ENCODE results near the gene TTLL11.

TTLL11 gene

GRCh38 chr9:121962421-121962820, 130.7 kb downstream of the TTLL11 start:
- DNase-seq: no peak

- no peak for DNase-seq
Observed at GRCh38 chr9:121960665-121961064, 132.4 kb downstream of the TTLL11 start.

GRCh38 chr9:121958530-121958929, 134.6 kb downstream of the TTLL11 start:
- DNase-seq: no peak

GRCh38 chr9:121956808-121957207, 136.3 kb downstream of the TTLL11 start:
- no peak for DNase-seq

- no peak for DNase-seq
Observed at GRCh38 chr9:121955649-121956048, 137.5 kb downstream of the TTLL11 start.

GRCh38 chr9:121954477-121955140, 138.5 kb downstream of the TTLL11 start:
- no peak for DNase-seq

GRCh38 chr9:121952611-121953010, 140.5 kb downstream of the TTLL11 start:
- DNase-seq: no peak

GRCh38 chr9:121950866-121951265, 142.2 kb downstream of the TTLL11 start:
- DNase-seq: no peak

- DNase-seq: no peak
Observed at GRCh38 chr9:121950441-121950840, 142.7 kb downstream of the TTLL11 start.

- no peak for DNase-seq
Observed at GRCh38 chr9:121949766-121950165, 143.3 kb downstream of the TTLL11 start.

GRCh38 chr9:121949364-121949763, 143.7 kb downstream of the TTLL11 start:
- DNase-seq: no peak

- DNase-seq: no peak
Observed at GRCh38 chr9:121947775-121948174, 145.3 kb downstream of the TTLL11 start.

- DNase-seq: no peak
Observed at GRCh38 chr9:121946465-121946864, 146.6 kb downstream of the TTLL11 start.

GRCh38 chr9:121945849-121946248, 147.3 kb downstream of the TTLL11 start:
- DNase-seq: no peak

GRCh38 chr9:121945281-121945680, 147.8 kb downstream of the TTLL11 start:
- DNase-seq: no peak

- DNase-seq: no peak
Observed at GRCh38 chr9:121944711-121945191, 148.4 kb downstream of the TTLL11 start.

- no peak for DNase-seq
Observed at GRCh38 chr9:121943463-121943862, 149.6 kb downstream of the TTLL11 start.

- DNase-seq: no peak
Observed at GRCh38 chr9:121942866-121943382, 150.2 kb downstream of the TTLL11 start.

- no peak for DNase-seq
Observed at GRCh38 chr9:121942313-121942712, 150.8 kb downstream of the TTLL11 start.

GRCh38 chr9:121939643-121940042, 153.5 kb downstream of the TTLL11 start:
- no peak for DNase-seq

- no peak for DNase-seq
Observed at GRCh38 chr9:121938621-121939020, 154.5 kb downstream of the TTLL11 start.

GRCh38 chr9:121937240-121937639, 155.9 kb downstream of the TTLL11 start:
- DNase-seq: no peak

GRCh38 chr9:121935739-121936138, 157.4 kb downstream of the TTLL11 start:
- no peak for DNase-seq

- DNase-seq: no peak
Observed at GRCh38 chr9:121930956-121931355, 162.2 kb downstream of the TTLL11 start.
